GM18517 (cell line): ENCODE results near the gene CYBRD1.

ENCODE experiments used
- ATAC-seq: cut with Tn5 transposase; IDR thresholded peaks from one replicate; pipeline ENCODE4 v1.9.1; 2021; ENCODE audit warnings: mild to moderate bottlenecking, moderate library complexity; ENCODE audit not compliant: unreplicated experiment

Gene CYBRD1

GRCh38 chr2:171551836-171552235, 29.6 kb downstream of the CYBRD1 start:
- ATAC-seq = no peak

DNA sequence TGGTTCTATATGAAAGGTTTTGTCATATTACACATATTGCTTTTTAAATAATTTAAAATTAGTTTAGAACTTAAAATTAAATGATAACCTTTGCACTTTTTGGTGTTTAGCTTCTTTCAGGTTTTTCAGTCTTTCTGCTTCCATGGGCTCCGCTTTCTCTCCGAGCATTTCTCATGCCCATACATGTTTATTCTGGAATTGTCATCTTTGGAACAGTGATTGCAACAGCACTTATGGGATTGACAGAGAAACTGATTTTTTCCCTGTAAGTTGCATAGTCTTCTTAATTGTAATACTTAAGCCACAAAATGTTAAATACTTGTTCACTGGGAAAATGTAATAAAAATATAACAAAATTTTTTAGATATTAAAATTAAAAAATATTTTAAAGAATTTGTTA, 31.0 kb downstream of the CYBRD1 start:
- no peak for ATAC-seq

DNA sequence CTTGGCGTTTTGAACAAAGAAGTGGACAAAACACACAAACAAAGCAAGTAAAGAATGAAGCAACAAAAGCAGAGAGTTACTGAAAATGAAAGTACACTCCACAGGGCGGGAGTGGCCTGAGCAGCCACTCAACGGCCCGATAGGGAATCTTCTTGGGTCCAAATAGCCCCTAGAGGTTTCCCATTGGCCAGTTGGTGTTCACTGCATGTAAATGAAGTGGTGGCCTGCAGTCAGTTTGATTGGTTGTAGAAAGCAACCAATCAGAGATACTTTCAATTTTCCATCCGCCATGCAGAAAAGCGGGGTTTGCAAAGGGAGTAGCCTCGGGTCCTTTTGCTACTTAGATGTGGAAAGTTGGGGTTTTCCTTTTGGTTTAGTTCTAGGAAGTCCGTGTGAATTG, 31.6 kb downstream of the CYBRD1 start:
- no peak for ATAC-seq

DNA sequence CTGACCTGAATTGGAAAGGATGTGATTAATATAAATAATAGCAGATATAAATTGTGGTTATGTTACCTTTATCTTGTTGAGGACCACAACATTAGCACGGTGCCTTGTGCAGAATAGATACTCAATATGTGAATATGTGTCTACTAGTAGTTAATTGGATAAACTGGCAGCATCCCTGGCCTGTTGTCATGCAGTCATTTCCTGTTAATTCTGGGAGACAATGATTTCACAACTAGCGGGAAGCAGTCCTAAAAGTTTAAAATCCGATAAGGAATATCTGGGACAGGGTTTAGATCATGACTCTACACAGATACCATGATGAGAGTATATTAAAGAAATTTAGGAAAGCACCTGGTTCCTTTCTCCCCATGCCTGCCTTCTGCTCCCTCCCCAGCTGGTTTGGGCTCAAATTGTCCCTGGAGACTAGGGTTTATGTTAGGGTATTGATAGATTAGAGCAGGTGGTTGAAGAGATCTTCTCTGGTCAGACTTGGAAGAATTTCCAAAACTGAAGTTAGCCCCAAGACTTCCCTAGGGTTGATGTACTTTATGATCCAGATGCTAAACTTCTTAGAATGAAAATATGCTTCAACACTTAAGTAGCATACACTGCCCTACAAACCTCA, 32.8 kb downstream of the CYBRD1 start:
- ATAC-seq = no peak

- no peak for ATAC-seq
These were observed 35.1 kb downstream of the CYBRD1 start for GRCh38 chr2:171557363-171557762.

DNA sequence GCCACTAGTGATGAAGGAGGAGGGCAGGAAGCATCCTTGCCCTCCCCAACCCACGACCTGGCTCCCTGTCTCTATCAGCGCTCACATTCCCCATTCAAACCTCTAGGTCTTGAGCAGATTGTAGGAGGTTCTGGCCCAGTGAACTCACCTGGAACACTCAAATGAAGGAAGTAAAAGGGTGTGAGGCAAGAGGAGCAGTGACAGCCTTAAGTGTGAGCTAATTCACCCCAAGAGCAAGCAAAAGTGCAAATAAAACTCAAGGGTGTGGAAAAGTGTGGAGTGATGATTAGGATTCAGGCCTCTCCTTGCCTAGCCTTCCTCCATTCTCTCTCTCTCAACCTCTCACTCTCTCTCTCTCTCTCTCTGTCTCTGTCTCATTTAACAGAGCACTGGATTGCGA, 41.0 kb downstream of the CYBRD1 start:
- ATAC-seq = no peak

DNA sequence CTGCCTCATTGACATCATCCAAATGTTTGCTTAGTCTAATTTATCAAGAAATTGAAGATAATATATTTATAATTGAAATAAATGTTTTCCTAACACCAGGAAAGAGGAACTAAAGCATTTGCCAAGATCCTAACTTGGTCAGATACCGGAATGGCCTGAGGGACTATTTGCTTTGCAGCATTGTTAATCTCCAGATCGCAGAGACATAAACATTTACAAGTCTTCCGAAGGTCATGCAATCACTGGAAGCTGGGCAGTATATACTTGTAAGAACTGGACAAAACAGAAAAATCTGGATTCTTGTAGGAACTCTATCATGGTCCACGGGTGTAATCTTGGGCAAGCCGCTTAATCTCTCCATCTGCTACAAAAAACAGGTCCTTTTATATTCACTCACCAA, 42.2 kb downstream of the CYBRD1 start:
- ATAC-seq = no peak

- ATAC-seq = no peak
These were observed 43.8 kb downstream of the CYBRD1 start for GRCh38 chr2:171566057-171566456.

DNA sequence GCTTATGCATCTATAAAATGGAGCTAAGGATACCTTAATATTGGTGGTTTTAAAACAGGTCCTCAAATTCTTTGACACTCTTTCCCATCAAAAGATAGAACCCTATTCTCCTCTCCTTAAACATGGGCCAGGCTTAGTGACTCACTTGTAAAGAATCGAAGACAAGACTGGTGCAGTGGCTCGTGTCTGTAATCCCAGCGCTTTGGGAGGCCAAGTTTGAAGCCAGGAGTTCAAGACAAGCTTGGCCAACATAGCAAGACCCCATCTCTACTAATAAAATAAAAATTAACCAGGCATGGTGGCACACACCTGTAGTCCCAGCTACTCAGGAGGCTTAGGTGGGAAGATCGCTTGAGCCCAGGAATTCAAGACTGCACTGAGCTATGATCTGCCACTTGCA, 44.5 kb downstream of the CYBRD1 start:
- no peak for ATAC-seq

- ATAC-seq = no peak
These were observed 45.8 kb downstream of the CYBRD1 start for GRCh38 chr2:171568089-171568488.

DNA sequence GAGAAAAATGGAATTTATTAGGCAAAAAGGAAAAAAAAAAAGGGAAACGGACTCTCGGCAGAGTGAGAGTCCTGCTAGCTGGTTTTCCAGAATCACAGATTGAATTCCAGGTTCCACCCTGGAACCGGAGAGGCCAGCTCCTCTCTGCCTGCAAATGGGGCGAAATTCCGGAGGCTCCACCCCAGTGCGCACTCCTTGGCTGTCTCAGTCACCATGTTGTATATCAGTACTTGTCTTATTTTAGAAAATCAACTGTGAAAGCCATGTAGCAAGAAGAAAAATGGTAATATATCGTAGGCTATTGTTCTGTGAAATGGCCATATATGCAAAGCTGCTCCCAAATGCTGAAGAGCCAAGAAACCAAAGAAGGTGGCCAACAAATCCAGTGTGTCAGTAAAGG, 49.4 kb downstream of the CYBRD1 start:
- no peak for ATAC-seq

DNA sequence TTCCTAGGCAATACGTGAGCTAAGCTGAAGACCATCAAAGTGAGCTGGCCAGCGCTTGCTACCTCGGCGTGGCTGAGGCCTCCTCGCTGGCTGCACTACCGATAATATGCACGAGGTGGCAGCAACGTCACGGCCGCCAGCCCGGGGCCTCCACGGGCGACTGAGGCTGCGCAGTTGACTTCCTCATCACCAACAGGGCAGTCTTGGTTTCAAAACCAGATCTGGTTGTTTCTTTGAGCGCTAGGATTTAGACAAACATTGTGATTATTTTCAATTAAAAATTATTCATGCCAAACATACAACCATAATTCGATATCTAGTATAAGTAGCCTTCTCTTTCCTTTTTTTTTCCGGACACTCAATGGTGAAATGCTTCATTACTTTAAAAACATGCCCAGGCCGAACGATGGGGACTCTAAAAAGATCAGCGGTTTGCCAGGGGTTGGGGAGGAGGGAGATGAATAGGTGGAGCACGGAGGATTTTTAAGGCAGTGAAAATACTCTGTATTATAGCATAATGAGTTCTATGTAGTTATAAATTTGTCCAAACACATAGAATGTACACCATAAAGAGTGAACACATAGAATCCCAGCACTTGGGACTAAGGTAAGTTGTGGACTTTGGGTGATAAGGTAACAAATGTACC, 52.0 kb downstream of the CYBRD1 start:
- ATAC-seq = peak; percentile 80

GRCh38 chr2:171575606-171576005, 53.3 kb downstream of the CYBRD1 start:
- ATAC-seq = no peak

- ATAC-seq = no peak
These were observed 56.0 kb downstream of the CYBRD1 start for GRCh38 chr2:171578127-171578803.

GRCh38 chr2:171579481-171579880, 57.2 kb downstream of the CYBRD1 start:
- ATAC-seq = no peak

- ATAC-seq = no peak
These were observed 61.3 kb downstream of the CYBRD1 start for GRCh38 chr2:171583566-171583965.

- no peak for ATAC-seq
These were observed 61.7 kb downstream of the CYBRD1 start for GRCh38 chr2:171584001-171584400.

DNA sequence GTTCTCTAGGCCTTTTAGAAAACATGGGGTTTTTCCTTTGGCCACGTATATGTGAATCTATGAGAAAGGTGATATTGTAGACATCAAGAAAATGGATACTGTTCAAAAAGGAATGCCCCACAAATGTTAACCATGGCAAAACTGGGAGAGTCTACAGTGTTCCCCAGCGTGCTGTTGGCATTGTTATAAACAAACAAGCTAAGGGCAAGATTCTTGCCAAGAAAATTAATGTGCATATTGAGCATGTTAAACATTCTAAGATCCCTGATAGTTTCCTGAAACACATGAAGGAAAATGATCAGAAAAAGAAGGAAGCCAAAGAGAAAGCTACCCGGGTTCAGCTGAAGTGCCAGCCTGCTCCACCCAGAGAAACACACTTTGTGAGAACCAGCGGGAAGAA, 64.9 kb downstream of the CYBRD1 start:
- ATAC-seq = no peak

GRCh38 chr2:171587567-171587966, 65.3 kb downstream of the CYBRD1 start:
- no peak for ATAC-seq

DNA sequence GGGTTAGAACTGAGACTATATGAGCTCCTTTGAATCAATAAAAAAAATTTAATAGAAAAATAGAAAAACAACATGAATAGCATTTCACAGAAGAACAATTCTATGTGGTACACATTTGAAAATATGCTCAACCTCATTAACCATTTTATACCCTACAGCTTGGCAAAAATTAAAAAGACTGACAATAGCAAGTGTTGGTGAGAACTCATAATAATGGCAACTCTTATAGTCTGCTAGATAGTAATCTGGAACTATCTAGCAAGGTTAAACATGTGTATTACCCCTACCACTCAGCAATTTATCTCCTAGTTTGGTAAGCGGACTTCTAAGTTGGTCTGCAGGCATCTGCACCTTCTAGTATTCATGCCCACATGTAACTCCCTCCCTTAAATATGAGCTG, 67.8 kb downstream of the CYBRD1 start:
- no peak for ATAC-seq

- ATAC-seq = no peak
These were observed 69.8 kb downstream of the CYBRD1 start for GRCh38 chr2:171592036-171592555.

DNA sequence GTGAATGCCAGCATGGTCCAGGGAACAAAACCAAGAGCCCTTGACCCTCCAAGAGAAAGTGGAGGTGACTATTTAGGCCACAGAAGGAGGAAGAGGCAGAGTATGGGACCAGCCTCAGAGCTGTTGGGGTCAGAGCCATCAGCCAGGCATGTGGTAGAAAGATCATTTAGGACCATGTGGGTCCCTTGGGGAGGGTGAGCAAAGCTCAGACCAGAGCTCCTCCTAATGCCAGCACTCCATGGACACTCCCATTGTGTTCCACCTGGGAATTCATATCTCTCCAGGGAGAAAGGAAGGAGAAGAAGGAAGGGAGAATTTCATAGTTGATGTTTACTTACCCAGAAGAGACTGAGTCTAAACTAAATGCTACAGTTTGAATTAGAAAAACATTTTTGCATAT, 73.2 kb downstream of the CYBRD1 start:
- ATAC-seq = no peak
